Neural cell (in vitro differentiated cells): ENCODE measurements around the gene IGBP1. TPM values are rescaled to one million over a fixed set of nuclear protein-coding genes. Genes with fewer than 3 reads are reported as not detected.
A peak's percentile ranks its signal among the peaks of the same experiment; 100 is the strongest.

Source experiments
- H2AFZ ChIP-seq: fragments of 200-600, 300-800 bp; sonication (generic), shearing (Covaris generic); 2 replicates; pipeline ENCODE4 v1.6.0; 2014; ENCODE audit warnings: low read depth, mild to moderate bottlenecking, antibody characterized with exemption, low read length, moderate library complexity
- H3F3A ChIP-seq: fragments of 200-600 bp; shearing (Covaris generic); 2 replicates; pipeline ENCODE4 v1.6.1; 2016; ENCODE audit warnings: mild to moderate bottlenecking, moderate library complexity, mixed read lengths, antibody characterized with exemption, low read length; ENCODE audit not compliant: insufficient read depth, poor library complexity, severe bottlenecking
- H3K27ac ChIP-seq: fragments of 200-600, 300-800 bp; sonication (generic), shearing (Covaris generic); 2 replicates; pipeline ENCODE4 v1.5.1; 2014; ENCODE audit warnings: mild to moderate bottlenecking, low read length, moderate library complexity
- H3K27me3 ChIP-seq: fragments of 300-800, 200-600 bp; sonication (generic), shearing (Covaris generic); 2 replicates; pipeline ENCODE4 v1.6.0; 2014; ENCODE audit warnings: mild to moderate bottlenecking, low read depth, low read length, moderate library complexity; ENCODE audit not compliant: insufficient read depth
- H3K36me3 ChIP-seq: fragments of 300-800, 200-600 bp; sonication (generic), shearing (Covaris generic); 2 replicates; pipeline ENCODE4 v1.5.1; 2014; ENCODE audit warnings: mild to moderate bottlenecking, antibody characterized with exemption, low read length, moderate library complexity; ENCODE audit not compliant: insufficient read depth
- H3K4me2 ChIP-seq: fragments of 300-800, 200-600 bp; sonication (generic), shearing (Covaris generic); 2 replicates; pipeline ENCODE4 v1.6.0; 2014; ENCODE audit warnings: mild to moderate bottlenecking, low read length
- H3K4me3 ChIP-seq: fragments of 300-800, 200-600 bp; sonication (generic), shearing (Covaris generic); 2 replicates; pipeline ENCODE4 v1.5.1; 2014; ENCODE audit warnings: mild to moderate bottlenecking, low read length, moderate library complexity
- H3K79me2 ChIP-seq: fragments of 200-600 bp; shearing (Covaris generic); replicated peaks from 2 replicates; pipeline ENCODE4 v1.6.0; 2014; ENCODE audit warnings: mild to moderate bottlenecking, low read length, moderate library complexity; ENCODE audit not compliant: insufficient read depth
- H3K9ac ChIP-seq: fragments of 300-800, 200-600 bp; sonication (generic), shearing (Covaris generic); 2 replicates; pipeline ENCODE4 v1.6.1; 2016; ENCODE audit warnings: mild to moderate bottlenecking, low read length, mixed read lengths
- H3K9me2 ChIP-seq: fragments of 200-600 bp; shearing (Covaris generic); 2 replicates; pipeline ENCODE4 v1.6.1; 2016; ENCODE audit warnings: mild to moderate bottlenecking, low read length, mixed read lengths; ENCODE audit not compliant: insufficient read depth
- H3K9me3 ChIP-seq: fragments of 200-600, 300-800 bp; sonication (generic), shearing (Covaris generic); 2 replicates; pipeline ENCODE4 v1.6.1; 2016; ENCODE audit warnings: mild to moderate bottlenecking, mixed run types, low read length, moderate library complexity, mixed read lengths
- H4K20me1 ChIP-seq: fragments of 200-600 bp; shearing (Covaris generic); 2 replicates; pipeline ENCODE4 v1.6.1; 2016; ENCODE audit warnings: mild to moderate bottlenecking, mixed run types; ENCODE audit not compliant: insufficient read depth
- EP300 ChIP-seq: fragments of 450-650 bp; conservative IDR thresholded peaks from 2 replicates; pipeline ENCODE4 v1.6.1; 2014; ENCODE audit warnings: antibody characterized with exemption, mild to moderate bottlenecking, moderate library complexity; ENCODE audit not compliant: poor library complexity, severe bottlenecking
- EZH2 ChIP-seq: fragments of 200-600, 300-800 bp; shearing (Covaris generic), sonication (generic); IDR thresholded peaks from 2 replicates; pipeline ENCODE4 v1.6.1; 2014; ENCODE audit warnings: antibody characterized with exemption, low read length, borderline replicate concordance, mild to moderate bottlenecking; ENCODE audit not compliant: insufficient read depth, poor library complexity, severe bottlenecking
- MXI1 ChIP-seq: fragments of 450-650 bp; conservative IDR thresholded peaks from 2 replicates; pipeline ENCODE4 v1.6.1; 2014; ENCODE audit warnings: antibody characterized with exemption, mild to moderate bottlenecking; ENCODE audit not compliant: poor library complexity, severe bottlenecking
- POLR2AphosphoS5 ChIP-seq: IDR thresholded peaks from 2 replicates; pipeline ENCODE4 v1.6.1; 2012
- RAD21 ChIP-seq: fragments of 450-650 bp; conservative IDR thresholded peaks from 2 replicates; pipeline ENCODE4 v1.6.1; 2014; ENCODE audit warnings: antibody characterized with exemption, mild to moderate bottlenecking, moderate library complexity
- SMC3 ChIP-seq: fragments of 450-650 bp; conservative IDR thresholded peaks from 2 replicates; pipeline ENCODE4 v1.6.1; 2014; ENCODE audit warnings: antibody characterized with exemption, mild to moderate bottlenecking, moderate library complexity; ENCODE audit not compliant: poor library complexity
- TAF1 ChIP-seq: IDR thresholded peaks from 2 replicates; pipeline ENCODE4 v1.6.1; 2012; ENCODE audit warnings: low read depth
- polyA plus RNA-seq: library from polyadenylated mRNA; depleted of rRNA; stranded (reverse); fragments of >200 nt; gene quantifications from 2 replicates; pipeline ENCODE4 v1.2.3, GENCODE V29; 2014
- TF ChIP-seq, protein P1 (sequence below): IDR thresholded peaks from 2 replicates; pipeline ENCODE4 v1.6.1; 2012; ENCODE audit warnings: borderline replicate concordance
- TF ChIP-seq, protein P2 (sequence below): fragments of 450-650 bp; IDR thresholded peaks from 2 replicates; pipeline ENCODE4 v1.5.1; 2014; ENCODE audit warnings: antibody characterized with exemption, mild to moderate bottlenecking, moderate library complexity; ENCODE audit not compliant: poor library complexity, severe bottlenecking

Gene IGBP1
- polyA plus RNA-seq, 1 donor from 2014 or later: 94.1 TPM

DNA sequence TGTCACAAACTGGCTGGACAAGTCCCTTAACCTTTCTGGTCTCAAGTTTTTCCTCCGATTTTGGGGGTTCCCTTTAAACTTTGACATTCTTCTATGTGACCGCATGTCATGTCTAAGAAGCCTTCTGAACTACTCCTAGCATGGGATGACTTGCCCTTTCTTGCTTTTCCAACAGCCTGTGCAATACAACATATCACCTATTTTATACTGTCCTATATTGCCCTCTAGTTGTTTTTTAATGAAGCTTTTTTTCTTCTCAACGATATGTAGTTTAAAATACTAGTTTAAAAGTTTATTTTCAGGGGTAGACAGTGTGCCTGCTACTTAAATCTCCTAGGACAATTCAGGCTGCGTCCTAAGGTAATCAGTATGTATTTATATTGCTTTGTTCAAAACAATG is 1.0 kb upstream of the IGBP1 start:
- no peak overlapping the region for H3K27ac ChIP-seq
- H4K20me1 ChIP-seq: no peaks in the 10 kb centered on the region
- H2AFZ ChIP-seq: no peak overlapping the region
- H3K4me3 ChIP-seq: no peak overlapping the region
- no peaks in the 10 kb centered on the region for H3K9me2 ChIP-seq
- TF ChIP-seq, protein P1, sequence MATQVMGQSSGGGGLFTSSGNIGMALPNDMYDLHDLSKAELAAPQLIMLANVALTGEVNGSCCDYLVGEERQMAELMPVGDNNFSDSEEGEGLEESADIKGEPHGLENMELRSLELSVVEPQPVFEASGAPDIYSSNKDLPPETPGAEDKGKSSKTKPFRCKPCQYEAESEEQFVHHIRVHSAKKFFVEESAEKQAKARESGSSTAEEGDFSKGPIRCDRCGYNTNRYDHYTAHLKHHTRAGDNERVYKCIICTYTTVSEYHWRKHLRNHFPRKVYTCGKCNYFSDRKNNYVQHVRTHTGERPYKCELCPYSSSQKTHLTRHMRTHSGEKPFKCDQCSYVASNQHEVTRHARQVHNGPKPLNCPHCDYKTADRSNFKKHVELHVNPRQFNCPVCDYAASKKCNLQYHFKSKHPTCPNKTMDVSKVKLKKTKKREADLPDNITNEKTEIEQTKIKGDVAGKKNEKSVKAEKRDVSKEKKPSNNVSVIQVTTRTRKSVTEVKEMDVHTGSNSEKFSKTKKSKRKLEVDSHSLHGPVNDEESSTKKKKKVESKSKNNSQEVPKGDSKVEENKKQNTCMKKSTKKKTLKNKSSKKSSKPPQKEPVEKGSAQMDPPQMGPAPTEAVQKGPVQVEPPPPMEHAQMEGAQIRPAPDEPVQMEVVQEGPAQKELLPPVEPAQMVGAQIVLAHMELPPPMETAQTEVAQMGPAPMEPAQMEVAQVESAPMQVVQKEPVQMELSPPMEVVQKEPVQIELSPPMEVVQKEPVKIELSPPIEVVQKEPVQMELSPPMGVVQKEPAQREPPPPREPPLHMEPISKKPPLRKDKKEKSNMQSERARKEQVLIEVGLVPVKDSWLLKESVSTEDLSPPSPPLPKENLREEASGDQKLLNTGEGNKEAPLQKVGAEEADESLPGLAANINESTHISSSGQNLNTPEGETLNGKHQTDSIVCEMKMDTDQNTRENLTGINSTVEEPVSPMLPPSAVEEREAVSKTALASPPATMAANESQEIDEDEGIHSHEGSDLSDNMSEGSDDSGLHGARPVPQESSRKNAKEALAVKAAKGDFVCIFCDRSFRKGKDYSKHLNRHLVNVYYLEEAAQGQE: no peak
- TF ChIP-seq, protein P2, sequence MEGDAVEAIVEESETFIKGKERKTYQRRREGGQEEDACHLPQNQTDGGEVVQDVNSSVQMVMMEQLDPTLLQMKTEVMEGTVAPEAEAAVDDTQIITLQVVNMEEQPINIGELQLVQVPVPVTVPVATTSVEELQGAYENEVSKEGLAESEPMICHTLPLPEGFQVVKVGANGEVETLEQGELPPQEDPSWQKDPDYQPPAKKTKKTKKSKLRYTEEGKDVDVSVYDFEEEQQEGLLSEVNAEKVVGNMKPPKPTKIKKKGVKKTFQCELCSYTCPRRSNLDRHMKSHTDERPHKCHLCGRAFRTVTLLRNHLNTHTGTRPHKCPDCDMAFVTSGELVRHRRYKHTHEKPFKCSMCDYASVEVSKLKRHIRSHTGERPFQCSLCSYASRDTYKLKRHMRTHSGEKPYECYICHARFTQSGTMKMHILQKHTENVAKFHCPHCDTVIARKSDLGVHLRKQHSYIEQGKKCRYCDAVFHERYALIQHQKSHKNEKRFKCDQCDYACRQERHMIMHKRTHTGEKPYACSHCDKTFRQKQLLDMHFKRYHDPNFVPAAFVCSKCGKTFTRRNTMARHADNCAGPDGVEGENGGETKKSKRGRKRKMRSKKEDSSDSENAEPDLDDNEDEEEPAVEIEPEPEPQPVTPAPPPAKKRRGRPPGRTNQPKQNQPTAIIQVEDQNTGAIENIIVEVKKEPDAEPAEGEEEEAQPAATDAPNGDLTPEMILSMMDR: peak; percentile 28
- TF ChIP-seq EP300: no peak
- TF ChIP-seq EZH2: no peak
- TF ChIP-seq SMC3: no peak
- peak; percentile 40 for TF ChIP-seq RAD21
- no peak for TF ChIP-seq TAF1
- no peak for TF ChIP-seq POLR2AphosphoS5
- no peak for TF ChIP-seq MXI1
- H3K4me2 ChIP-seq: no peak overlapping the region
- H3K36me3 ChIP-seq: no peaks in the 10 kb centered on the region
- H3K79me2 ChIP-seq: peaks cover 16% of the 10 kb centered on the region
- H3K27me3 ChIP-seq: no peaks in the 10 kb centered on the region
- H3K9ac ChIP-seq: no peak overlapping the region
- no peaks in the 10 kb centered on the region for H3K9me3 ChIP-seq
- H3F3A ChIP-seq: no peaks in the 10 kb centered on the region

DNA sequence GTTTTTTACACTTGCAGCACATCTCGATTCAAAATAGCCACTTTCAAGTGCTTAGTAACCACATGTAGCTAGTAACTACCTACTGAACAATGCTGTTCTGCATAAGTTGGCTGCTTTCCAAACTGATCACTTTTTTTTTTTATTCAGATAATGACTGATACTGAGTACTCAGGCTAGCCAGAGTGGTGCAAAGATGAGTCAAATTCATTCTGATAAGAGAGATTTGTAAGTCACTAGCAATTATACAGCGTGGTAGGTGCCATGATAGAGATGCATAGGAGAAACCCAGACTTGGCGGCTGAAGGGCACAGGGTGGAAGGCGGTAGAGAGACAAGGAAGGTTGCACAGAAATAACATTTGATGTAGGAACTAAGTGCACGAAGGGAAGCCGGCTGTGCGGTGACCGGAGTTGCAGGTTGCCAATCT is 357 bp upstream of the IGBP1 start:
- H3F3A ChIP-seq: no peaks in the 10 kb centered on the region
- H3K9me2 ChIP-seq: no peaks in the 10 kb centered on the region
- no peaks in the 10 kb centered on the region for H3K36me3 ChIP-seq
- H3K4me2 ChIP-seq: peak overlapping the region; percentile 59
- H3K9me3 ChIP-seq: no peaks in the 10 kb centered on the region
- H3K79me2 ChIP-seq: peaks cover 16% of the 10 kb centered on the region
- H3K9ac ChIP-seq: peak overlapping the region; percentile 73
- TF ChIP-seq, protein P1: no peak
- TF ChIP-seq EP300: no peak
- TF ChIP-seq TAF1: no peak
- TF ChIP-seq EZH2: no peak
- TF ChIP-seq, protein P2: no peak
- TF ChIP-seq SMC3: no peak
- TF ChIP-seq MXI1: no peak
- no peak for TF ChIP-seq RAD21
- TF ChIP-seq POLR2AphosphoS5: no peak
- H2AFZ ChIP-seq: peak overlapping the region; percentile 73
- H4K20me1 ChIP-seq: no peaks in the 10 kb centered on the region
- no peaks in the 10 kb centered on the region for H3K27me3 ChIP-seq
- H3K4me3 ChIP-seq: peak overlapping the region; percentile 81
- peak overlapping the region; percentile 82 for H3K27ac ChIP-seq
